ENCODE data around the gene FBN2.

- TF ChIP-seq, protein P1, sequence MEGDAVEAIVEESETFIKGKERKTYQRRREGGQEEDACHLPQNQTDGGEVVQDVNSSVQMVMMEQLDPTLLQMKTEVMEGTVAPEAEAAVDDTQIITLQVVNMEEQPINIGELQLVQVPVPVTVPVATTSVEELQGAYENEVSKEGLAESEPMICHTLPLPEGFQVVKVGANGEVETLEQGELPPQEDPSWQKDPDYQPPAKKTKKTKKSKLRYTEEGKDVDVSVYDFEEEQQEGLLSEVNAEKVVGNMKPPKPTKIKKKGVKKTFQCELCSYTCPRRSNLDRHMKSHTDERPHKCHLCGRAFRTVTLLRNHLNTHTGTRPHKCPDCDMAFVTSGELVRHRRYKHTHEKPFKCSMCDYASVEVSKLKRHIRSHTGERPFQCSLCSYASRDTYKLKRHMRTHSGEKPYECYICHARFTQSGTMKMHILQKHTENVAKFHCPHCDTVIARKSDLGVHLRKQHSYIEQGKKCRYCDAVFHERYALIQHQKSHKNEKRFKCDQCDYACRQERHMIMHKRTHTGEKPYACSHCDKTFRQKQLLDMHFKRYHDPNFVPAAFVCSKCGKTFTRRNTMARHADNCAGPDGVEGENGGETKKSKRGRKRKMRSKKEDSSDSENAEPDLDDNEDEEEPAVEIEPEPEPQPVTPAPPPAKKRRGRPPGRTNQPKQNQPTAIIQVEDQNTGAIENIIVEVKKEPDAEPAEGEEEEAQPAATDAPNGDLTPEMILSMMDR (IDR thresholded peaks at IDR 0.05): no peak
- no peak for TF ChIP-seq SIN3A (IDR thresholded peaks at IDR 0.05; ENCODE audit: borderline replicate concordance, insufficient read depth, low read depth, low read length)
Measured at GRCh38 chr5:128539038-128539429, 989 bp upstream of the FBN2 start.
